ENCODE data around the gene GATB.

GATB gene

GRCh38 chr4:151796106-151796505 is 35.3 kb upstream of the GATB start:
- no peak overlapping the region for H3K9ac ChIP-seq (ENCODE audit: low read length)
- H3K27me3 ChIP-seq (ENCODE audit: low read length), result no peaks in the 10 kb centered on the region
- TF ChIP-seq EZH2phosphoT487 (conservative IDR thresholded peaks at IDR 0.05; ENCODE audit: low read length) (no peak), CTCF (IDR thresholded peaks at IDR 0.05; ENCODE audit: insufficient read depth, low read length, poor library complexity, severe bottlenecking) (no peak)
- no peaks in the 10 kb centered on the region for H3K9me2 ChIP-seq (replicated peaks; ENCODE audit: insufficient read depth, low read length)
- H4K20me1 ChIP-seq (ENCODE audit: low read depth, low read length), result no peaks in the 10 kb centered on the region
- H3F3A ChIP-seq (ENCODE audit: insufficient read depth), result no peaks in the 10 kb centered on the region
- H2AFZ ChIP-seq (ENCODE audit: low read depth, low read length, severe bottlenecking), result no peak overlapping the region
- H3K27ac ChIP-seq (ENCODE audit: low read depth, low read length), result no peak overlapping the region
- H3K9me3 ChIP-seq (ENCODE audit: insufficient read depth, low read length), result no peaks in the 10 kb centered on the region
- H3K4me2 ChIP-seq (ENCODE audit: low read depth, low read length, poor library complexity, severe bottlenecking), result no peak overlapping the region
- H3K4me3 ChIP-seq (ENCODE audit: insufficient read depth, low read length, poor library complexity, severe bottlenecking), result no peak overlapping the region
- no peaks in the 10 kb centered on the region for H3K79me2 ChIP-seq (ENCODE audit: insufficient read depth, low read length)
- no peaks in the 10 kb centered on the region for H3K36me3 ChIP-seq (ENCODE audit: low read length)

GRCh38 chr4:151792995-151793394 is 32.2 kb upstream of the GATB start:
- no peak overlapping the region for H3K4me3 ChIP-seq (ENCODE audit: insufficient read depth, low read length, poor library complexity, severe bottlenecking)
- no peaks in the 10 kb centered on the region for H4K20me1 ChIP-seq (ENCODE audit: low read depth, low read length)
- H3K36me3 ChIP-seq (ENCODE audit: low read length), result no peaks in the 10 kb centered on the region
- H3K4me2 ChIP-seq (ENCODE audit: low read depth, low read length, poor library complexity, severe bottlenecking), result no peak overlapping the region
- no peaks in the 10 kb centered on the region for H3F3A ChIP-seq (ENCODE audit: insufficient read depth)
- no peaks in the 10 kb centered on the region for H3K9me3 ChIP-seq (ENCODE audit: insufficient read depth, low read length)
- no peak for TF ChIP-seq CTCF (IDR thresholded peaks at IDR 0.05; ENCODE audit: insufficient read depth, low read length, poor library complexity, severe bottlenecking)
- no peak for TF ChIP-seq EZH2phosphoT487 (conservative IDR thresholded peaks at IDR 0.05; ENCODE audit: low read length)
- H3K27ac ChIP-seq (ENCODE audit: low read depth, low read length), result no peak overlapping the region
- no peak overlapping the region for H2AFZ ChIP-seq (ENCODE audit: low read depth, low read length, severe bottlenecking)
- H3K27me3 ChIP-seq (ENCODE audit: low read length), result no peaks in the 10 kb centered on the region
- H3K79me2 ChIP-seq (ENCODE audit: insufficient read depth, low read length), result no peaks in the 10 kb centered on the region
- H3K9me2 ChIP-seq (replicated peaks; ENCODE audit: insufficient read depth, low read length), result no peaks in the 10 kb centered on the region
- H3K9ac ChIP-seq (ENCODE audit: low read length), result no peak overlapping the region

- Histone ChIP-seq H3K27ac (ENCODE audit: low read depth, low read length) (no peak overlapping the region), H3K36me3 (ENCODE audit: low read length) (no peaks in the 10 kb centered on the region), H2AFZ (ENCODE audit: low read depth, low read length, severe bottlenecking) (no peak overlapping the region), H3K4me3 (ENCODE audit: insufficient read depth, low read length, poor library complexity, severe bottlenecking) (no peak overlapping the region), H3K79me2 (ENCODE audit: insufficient read depth, low read length) (no peaks in the 10 kb centered on the region), H3K27me3 (ENCODE audit: low read length) (no peaks in the 10 kb centered on the region), H3F3A (ENCODE audit: insufficient read depth) (no peaks in the 10 kb centered on the region), H3K9me2 (replicated peaks; ENCODE audit: insufficient read depth, low read length) (no peaks in the 10 kb centered on the region), H4K20me1 (ENCODE audit: low read depth, low read length) (no peaks in the 10 kb centered on the region), H3K9ac (ENCODE audit: low read length) (no peak overlapping the region), H3K9me3 (ENCODE audit: insufficient read depth, low read length) (no peaks in the 10 kb centered on the region), H3K4me2 (ENCODE audit: low read depth, low read length, poor library complexity, severe bottlenecking) (no peak overlapping the region)
- no peak for TF ChIP-seq CTCF (IDR thresholded peaks at IDR 0.05; ENCODE audit: insufficient read depth, low read length, poor library complexity, severe bottlenecking)
- TF ChIP-seq EZH2phosphoT487 (conservative IDR thresholded peaks at IDR 0.05; ENCODE audit: low read length), result no peak
These were observed 31.7 kb upstream of the GATB start for GRCh38 chr4:151792530-151792929.

All from SU-DHL-6 (cell line).